Adrenal gland (tissue), 5 donors: ENCODE measurements around the gene TBX4.

Experiments
- POLR2A ChIP-seq, 2 donors: fragments of 450-650 bp; IDR thresholded peaks; one replicate each; pipeline ENCODE4 v1.6.1; 2017; ENCODE audit warnings: antibody characterized with exemption in 2 of 2, mild to moderate bottlenecking in 2 of 2, moderate library complexity in 1 of 2
- TF ChIP-seq, protein P1 (sequence below), 6 experiments: fragments of 450-650 bp in 4 of 6; fragments of 200-600 bp in 2 of 6; sonication (generic) in 1 of 6; IDR thresholded peaks; 1 replicate in 5 of 6; 2 replicates in 1 of 6; pipeline versions ENCODE4 v1.5.1 to v1.8.0; 2016 to 2021; ENCODE audit warnings: antibody characterized with exemption in 6 of 6, mild to moderate bottlenecking in 2 of 6, moderate library complexity in 1 of 6
- donor health status: DM: no; HTN: no; CAD: no.

DNA sequence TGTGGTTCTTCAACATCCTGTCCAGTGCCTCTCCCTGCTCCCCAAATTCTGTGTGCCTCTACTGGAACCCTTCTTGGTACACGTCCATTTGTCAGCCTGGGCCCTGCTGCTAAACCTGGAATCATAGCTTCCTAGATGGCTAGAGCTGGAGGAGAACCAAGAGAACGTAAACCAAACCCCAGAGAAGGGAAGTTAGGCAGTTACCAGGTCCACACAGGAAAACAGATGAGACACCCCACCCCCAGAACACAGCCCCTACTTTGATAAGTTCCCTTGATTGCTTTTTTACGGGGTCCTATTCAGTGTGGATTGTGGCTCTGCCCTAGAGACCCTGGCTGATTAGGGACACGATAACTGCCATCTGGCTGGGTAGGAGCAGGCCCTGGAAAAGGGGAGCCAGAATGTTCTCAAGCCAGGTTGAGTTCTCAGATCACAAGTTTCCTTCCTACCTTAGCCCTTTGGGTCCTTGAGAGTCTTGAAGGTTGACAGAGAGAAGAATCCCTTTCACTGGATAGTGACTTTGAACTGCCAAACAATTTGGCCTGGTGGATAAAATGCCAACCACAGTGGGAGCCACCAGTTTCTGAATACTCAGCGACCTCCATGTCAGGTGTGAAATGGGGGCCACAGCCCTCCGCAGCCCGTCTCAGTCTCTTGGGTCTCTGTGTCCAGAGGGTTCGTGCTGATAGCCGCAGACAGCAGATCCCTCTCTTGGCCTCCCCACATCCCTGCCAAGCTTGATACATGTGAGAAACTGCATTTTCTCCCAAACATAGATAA is 7.9 kb downstream of the TBX4 start:
- TF ChIP-seq, protein P1, sequence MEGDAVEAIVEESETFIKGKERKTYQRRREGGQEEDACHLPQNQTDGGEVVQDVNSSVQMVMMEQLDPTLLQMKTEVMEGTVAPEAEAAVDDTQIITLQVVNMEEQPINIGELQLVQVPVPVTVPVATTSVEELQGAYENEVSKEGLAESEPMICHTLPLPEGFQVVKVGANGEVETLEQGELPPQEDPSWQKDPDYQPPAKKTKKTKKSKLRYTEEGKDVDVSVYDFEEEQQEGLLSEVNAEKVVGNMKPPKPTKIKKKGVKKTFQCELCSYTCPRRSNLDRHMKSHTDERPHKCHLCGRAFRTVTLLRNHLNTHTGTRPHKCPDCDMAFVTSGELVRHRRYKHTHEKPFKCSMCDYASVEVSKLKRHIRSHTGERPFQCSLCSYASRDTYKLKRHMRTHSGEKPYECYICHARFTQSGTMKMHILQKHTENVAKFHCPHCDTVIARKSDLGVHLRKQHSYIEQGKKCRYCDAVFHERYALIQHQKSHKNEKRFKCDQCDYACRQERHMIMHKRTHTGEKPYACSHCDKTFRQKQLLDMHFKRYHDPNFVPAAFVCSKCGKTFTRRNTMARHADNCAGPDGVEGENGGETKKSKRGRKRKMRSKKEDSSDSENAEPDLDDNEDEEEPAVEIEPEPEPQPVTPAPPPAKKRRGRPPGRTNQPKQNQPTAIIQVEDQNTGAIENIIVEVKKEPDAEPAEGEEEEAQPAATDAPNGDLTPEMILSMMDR (IDR thresholded peaks at IDR 0.05), result no peak
- TF ChIP-seq POLR2A (IDR thresholded peaks at IDR 0.05), result no peak
